GM23338 (cell line): Measurements from ENCODE around the gene BPIFB1.

ENCODE experiments used
- CTCF ChIP-seq, 2 experiments: fragments of 200-600 bp in 1 of 2; sonication (generic) in 1 of 2; conservative IDR thresholded peaks; 2 replicates each; pipeline versions ENCODE4 v1.5.1 to v1.6.1; 2016 to 2017; ENCODE audit warnings: antibody characterized with exemption in 2 of 2, low read depth in 2 of 2, mild to moderate bottlenecking in 2 of 2, moderate library complexity in 1 of 2
- EZH2phosphoT487 ChIP-seq: fragments of 200-600 bp; sonication (generic); IDR thresholded peaks from one replicate; pipeline ENCODE4 v1.8.1; 2018; ENCODE audit warnings: antibody characterized with exemption; ENCODE audit not compliant: unreplicated experiment
- REST ChIP-seq: IDR thresholded peaks from one replicate; pipeline ENCODE4 v1.6.1; 2018; ENCODE audit warnings: antibody characterized with exemption; ENCODE audit not compliant: unreplicated experiment

- no peak for TF ChIP-seq CTCF (conservative IDR thresholded peaks at IDR 0.05; ENCODE audit: low read depth in 2 of 2)
- no peak for TF ChIP-seq EZH2phosphoT487
- TF ChIP-seq REST, result no peak
Observed at GRCh38 chr20:33296206-33296605, 13.2 kb downstream of the BPIFB1 start.
